Measurements from ENCODE around the gene VSIG4.
A peak's percentile ranks its signal among the peaks of the same experiment; 100 is the strongest.

The VSIG4 gene

GRCh38 chrX:65999563-66000148, 40.2 kb downstream of the VSIG4 start:
- no peak overlapping the region for H3K27ac ChIP-seq (ENCODE audit: insufficient read depth, low read length, poor library complexity, severe bottlenecking)
- H3K9me3 ChIP-seq (ENCODE audit: control insufficient read depth, low read length), result no peaks in the 10 kb centered on the region
- H3K4me3 ChIP-seq (ENCODE audit: insufficient read depth, low read depth, low read length, poor library complexity, severe bottlenecking), result no peak overlapping the region
- no peak for DNase-seq
- no peaks in the 10 kb centered on the region for H3K36me3 ChIP-seq (ENCODE audit: control insufficient read depth, insufficient read depth, low read length)
- no peaks in the 10 kb centered on the region for H3K27me3 ChIP-seq (replicated peaks; ENCODE audit: control insufficient read depth, insufficient read depth, low read length, poor library complexity, severe bottlenecking)
- peaks cover 6% of the 10 kb centered on the region for H3K4me1 ChIP-seq (ENCODE audit: control insufficient read depth, insufficient read depth, low read length, poor library complexity, severe bottlenecking)

- Histone ChIP-seq H3K4me3 (ENCODE audit: insufficient read depth, low read depth, low read length, poor library complexity, severe bottlenecking) (no peak overlapping the region), H3K9me3 (ENCODE audit: control insufficient read depth, low read length) (no peaks in the 10 kb centered on the region), H3K4me1 (ENCODE audit: control insufficient read depth, insufficient read depth, low read length, poor library complexity, severe bottlenecking) (peaks cover under 1% of the 10 kb centered on the region), H3K27me3 (replicated peaks; ENCODE audit: control insufficient read depth, insufficient read depth, low read length, poor library complexity, severe bottlenecking) (no peaks in the 10 kb centered on the region), H3K36me3 (ENCODE audit: control insufficient read depth, insufficient read depth, low read length) (no peaks in the 10 kb centered on the region), H3K27ac (ENCODE audit: insufficient read depth, low read length, poor library complexity, severe bottlenecking) (no peak overlapping the region)
- no peak for DNase-seq
Measured at GRCh38 chrX:65999029-65999562, 40.8 kb downstream of the VSIG4 start.

GRCh38 chrX:65997978-65998717, 41.7 kb downstream of the VSIG4 start:
- no peak overlapping the region for H3K27ac ChIP-seq (ENCODE audit: insufficient read depth, low read length, poor library complexity, severe bottlenecking)
- no peaks in the 10 kb centered on the region for H3K4me1 ChIP-seq (ENCODE audit: control insufficient read depth, insufficient read depth, low read length, poor library complexity, severe bottlenecking)
- no peaks in the 10 kb centered on the region for H3K36me3 ChIP-seq (ENCODE audit: control insufficient read depth, insufficient read depth, low read length)
- no peak overlapping the region for H3K4me3 ChIP-seq (ENCODE audit: insufficient read depth, low read depth, low read length, poor library complexity, severe bottlenecking)
- DNase-seq, result no peak
- no peaks in the 10 kb centered on the region for H3K27me3 ChIP-seq (replicated peaks; ENCODE audit: control insufficient read depth, insufficient read depth, low read length, poor library complexity, severe bottlenecking)
- no peaks in the 10 kb centered on the region for H3K9me3 ChIP-seq (ENCODE audit: control insufficient read depth, low read length)

- Histone ChIP-seq H3K4me3 (ENCODE audit: insufficient read depth, low read depth, low read length, poor library complexity, severe bottlenecking) (no peak overlapping the region), H3K36me3 (ENCODE audit: control insufficient read depth, insufficient read depth, low read length) (no peaks in the 10 kb centered on the region), H3K27ac (ENCODE audit: insufficient read depth, low read length, poor library complexity, severe bottlenecking) (no peak overlapping the region), H3K4me1 (ENCODE audit: control insufficient read depth, insufficient read depth, low read length, poor library complexity, severe bottlenecking) (no peaks in the 10 kb centered on the region), H3K27me3 (replicated peaks; ENCODE audit: control insufficient read depth, insufficient read depth, low read length, poor library complexity, severe bottlenecking) (no peaks in the 10 kb centered on the region), H3K9me3 (ENCODE audit: control insufficient read depth, low read length) (no peaks in the 10 kb centered on the region)
- DNase-seq, result no peak
Measured at GRCh38 chrX:65994519-65995506, 45.1 kb downstream of the VSIG4 start.

- no peak for DNase-seq
- Histone ChIP-seq H3K27me3 (replicated peaks; ENCODE audit: control insufficient read depth, insufficient read depth, low read length, poor library complexity, severe bottlenecking) (no peaks in the 10 kb centered on the region), H3K4me1 (ENCODE audit: control insufficient read depth, insufficient read depth, low read length, poor library complexity, severe bottlenecking) (no peaks in the 10 kb centered on the region), H3K4me3 (ENCODE audit: insufficient read depth, low read depth, low read length, poor library complexity, severe bottlenecking) (no peak overlapping the region), H3K36me3 (ENCODE audit: control insufficient read depth, insufficient read depth, low read length) (no peaks in the 10 kb centered on the region), H3K27ac (ENCODE audit: insufficient read depth, low read length, poor library complexity, severe bottlenecking) (no peak overlapping the region), H3K9me3 (ENCODE audit: control insufficient read depth, low read length) (no peaks in the 10 kb centered on the region)
Measured at GRCh38 chrX:65993915-65994460, 45.9 kb downstream of the VSIG4 start.

- H3K36me3 ChIP-seq (ENCODE audit: control insufficient read depth, insufficient read depth, low read length), result no peaks in the 10 kb centered on the region
- H3K27me3 ChIP-seq (replicated peaks; ENCODE audit: control insufficient read depth, insufficient read depth, low read length, poor library complexity, severe bottlenecking), result no peaks in the 10 kb centered on the region
- no peak overlapping the region for H3K4me3 ChIP-seq (ENCODE audit: insufficient read depth, low read depth, low read length, poor library complexity, severe bottlenecking)
- no peak overlapping the region for H3K27ac ChIP-seq (ENCODE audit: insufficient read depth, low read length, poor library complexity, severe bottlenecking)
- no peaks in the 10 kb centered on the region for H3K4me1 ChIP-seq (ENCODE audit: control insufficient read depth, insufficient read depth, low read length, poor library complexity, severe bottlenecking)
- no peaks in the 10 kb centered on the region for H3K9me3 ChIP-seq (ENCODE audit: control insufficient read depth, low read length)
- no peak for DNase-seq
Measured at GRCh38 chrX:65993332-65993731, 46.5 kb downstream of the VSIG4 start.

- Histone ChIP-seq H3K9me3 (ENCODE audit: control insufficient read depth, low read length) (no peaks in the 10 kb centered on the region), H3K36me3 (ENCODE audit: control insufficient read depth, insufficient read depth, low read length) (no peaks in the 10 kb centered on the region), H3K4me1 (ENCODE audit: control insufficient read depth, insufficient read depth, low read length, poor library complexity, severe bottlenecking) (peaks cover 4% of the 10 kb centered on the region), H3K4me3 (ENCODE audit: insufficient read depth, low read depth, low read length, poor library complexity, severe bottlenecking) (no peak overlapping the region), H3K27ac (ENCODE audit: insufficient read depth, low read length, poor library complexity, severe bottlenecking) (no peak overlapping the region), H3K27me3 (replicated peaks; ENCODE audit: control insufficient read depth, insufficient read depth, low read length, poor library complexity, severe bottlenecking) (no peaks in the 10 kb centered on the region)
- DNase-seq, result no peak
Measured at GRCh38 chrX:65990702-65991101, 49.2 kb downstream of the VSIG4 start.

GRCh38 chrX:65987811-65988210, 52.1 kb downstream of the VSIG4 start:
- Histone ChIP-seq H3K4me3 (ENCODE audit: insufficient read depth, low read depth, low read length, poor library complexity, severe bottlenecking) (no peak overlapping the region), H3K27me3 (replicated peaks; ENCODE audit: control insufficient read depth, insufficient read depth, low read length, poor library complexity, severe bottlenecking) (no peaks in the 10 kb centered on the region), H3K27ac (ENCODE audit: insufficient read depth, low read length, poor library complexity, severe bottlenecking) (no peak overlapping the region), H3K9me3 (ENCODE audit: control insufficient read depth, low read length) (no peaks in the 10 kb centered on the region), H3K36me3 (ENCODE audit: control insufficient read depth, insufficient read depth, low read length) (no peaks in the 10 kb centered on the region), H3K4me1 (ENCODE audit: control insufficient read depth, insufficient read depth, low read length, poor library complexity, severe bottlenecking) (peaks cover 4% of the 10 kb centered on the region)
- DNase-seq, result no peak

- Histone ChIP-seq H3K36me3 (ENCODE audit: control insufficient read depth, insufficient read depth, low read length) (no peaks in the 10 kb centered on the region), H3K9me3 (ENCODE audit: control insufficient read depth, low read length) (no peaks in the 10 kb centered on the region), H3K27me3 (replicated peaks; ENCODE audit: control insufficient read depth, insufficient read depth, low read length, poor library complexity, severe bottlenecking) (no peaks in the 10 kb centered on the region), H3K4me3 (ENCODE audit: insufficient read depth, low read depth, low read length, poor library complexity, severe bottlenecking) (no peak overlapping the region), H3K4me1 (ENCODE audit: control insufficient read depth, insufficient read depth, low read length, poor library complexity, severe bottlenecking) (peaks cover 4% of the 10 kb centered on the region), H3K27ac (ENCODE audit: insufficient read depth, low read length, poor library complexity, severe bottlenecking) (no peak overlapping the region)
- DNase-seq, result peak; percentile 13 to 27 (median 14)
Measured at GRCh38 chrX:65985922-65986588, 53.8 kb downstream of the VSIG4 start.
